Superior temporal gyrus (tissue), 1 donor: Measurements from ENCODE around the gene OMG.
A peak's percentile ranks its signal among the peaks of the same experiment; 100 is the strongest.
"Not testable (repeated sequence)": the region's sequence is repeated elsewhere in the genome, so short reads cannot be mapped to it uniquely, and the experiment has no call there.

Experiments used
- DNase-seq: peaks from one replicate; pipeline ENCODE4 v3.0.0-alpha.2; 2016; ENCODE audit errors: extremely low spot score

The OMG gene

GRCh38 chr17:31297090-31297489 lies at the start of gene OMG:
Gene OMG (minus strand): TSS chr17:31297239. CDS start chr17:31296331, 908 bp downstream.
- peak; percentile 92 for DNase-seq

GRCh38 chr17:31345191-31345747 lies 48.2 kb upstream of the OMG start:
- not testable (repeated sequence) for DNase-seq

GRCh38 chr17:31339906-31340661 lies 43.0 kb upstream of the OMG start:
- peak; percentile 71 for DNase-seq

- no peak for DNase-seq
Observed at GRCh38 chr17:31329221-31329620, 32.2 kb upstream of the OMG start.

- no peak for DNase-seq
Observed at GRCh38 chr17:31328160-31328535, 31.1 kb upstream of the OMG start.

GRCh38 chr17:31327534-31328159 lies 30.6 kb upstream of the OMG start:
- DNase-seq, result no peak

- no peak for DNase-seq
Observed at GRCh38 chr17:31323551-31323950, 26.5 kb upstream of the OMG start.

- no peak for DNase-seq
Observed at GRCh38 chr17:31321966-31322365, 24.9 kb upstream of the OMG start.

- DNase-seq, result peak; percentile 95
Observed at GRCh38 chr17:31321481-31321880, 24.4 kb upstream of the OMG start, which contains the start of gene EVI2A. Gene EVI2A (minus strand): TSS chr17:31321622. CDS start chr17:31319013, 2,609 bp downstream.

GRCh38 chr17:31320791-31321190 lies 23.8 kb upstream of the OMG start:
- DNase-seq, result peak; percentile 88

GRCh38 chr17:31320241-31320640 lies 23.2 kb upstream of the OMG start:
- peak; percentile 77 for DNase-seq

GRCh38 chr17:31318851-31319661 lies 22.0 kb upstream of the OMG start:
- DNase-seq, result peak; percentile 87

GRCh38 chr17:31318298-31318801 lies 21.3 kb upstream of the OMG start:
- peak; percentile 96 for DNase-seq

GRCh38 chr17:31314782-31315100 lies 17.7 kb upstream of the OMG start:
- no peak for DNase-seq

- no peak for DNase-seq
Observed at GRCh38 chr17:31313982-31314781, 17.1 kb upstream of the OMG start, which contains the start of gene EVI2B. Gene EVI2B (minus strand): TSS chr17:31314054. CDS start chr17:31305609, 8,445 bp downstream.

GRCh38 chr17:31312223-31312622 lies 15.2 kb upstream of the OMG start:
- DNase-seq, result not testable (repeated sequence)

- no peak for DNase-seq
Observed at GRCh38 chr17:31311526-31311925, 14.5 kb upstream of the OMG start.

- no peak for DNase-seq
Observed at GRCh38 chr17:31310886-31311285, 13.8 kb upstream of the OMG start.

GRCh38 chr17:31310260-31310659 lies 13.2 kb upstream of the OMG start:
- no peak for DNase-seq

- DNase-seq, result no peak
Observed at GRCh38 chr17:31309556-31309955, 12.5 kb upstream of the OMG start.
